Measurements from ENCODE around the gene EXOC7.

The EXOC7 gene

DNA sequence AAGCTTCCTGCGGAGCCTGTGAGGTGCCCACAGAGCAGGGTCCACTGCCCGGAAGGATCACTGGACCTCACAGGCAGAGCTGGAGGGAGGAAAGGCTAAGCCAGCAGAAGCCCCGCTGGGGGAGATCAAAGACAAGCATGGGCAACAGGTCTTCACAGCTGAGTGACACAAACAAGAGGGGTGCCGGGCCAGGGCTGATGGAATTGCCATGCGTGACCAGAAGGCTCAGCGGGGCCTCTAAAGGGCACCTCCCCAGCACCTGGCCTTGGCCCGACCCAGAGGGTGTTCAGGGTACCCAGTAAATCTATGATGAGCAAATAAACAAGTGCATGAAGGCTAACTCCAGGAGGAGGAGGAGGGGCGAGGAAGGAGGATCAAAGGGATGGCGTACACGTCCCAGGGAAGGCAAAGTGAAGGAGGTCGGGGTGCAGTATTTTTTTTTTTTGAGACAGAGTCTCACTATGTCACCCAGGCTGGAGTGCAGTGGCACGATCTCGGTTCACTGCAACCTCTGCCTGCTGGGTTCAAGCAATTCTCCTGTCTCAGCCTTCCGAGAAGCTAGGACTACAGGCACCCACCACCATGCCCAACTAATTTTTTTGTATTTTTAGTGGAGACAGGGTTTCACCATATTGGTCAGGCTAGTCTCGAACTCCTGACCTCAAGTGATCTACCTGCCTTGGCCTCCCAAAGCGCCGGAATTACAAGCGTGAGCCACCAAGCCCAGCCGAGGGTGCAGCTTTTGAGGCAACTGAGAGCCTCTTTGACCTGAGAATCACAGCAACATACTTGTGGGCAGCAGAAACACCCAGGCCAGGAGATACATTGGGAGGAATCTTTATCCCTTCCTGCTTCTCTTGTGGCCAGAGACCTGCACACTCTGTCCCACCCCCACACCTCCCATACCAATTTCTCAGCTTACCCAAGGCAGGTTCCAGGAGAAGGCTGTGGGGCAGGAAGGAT lies 16.1 kb upstream of the EXOC7 start:
- no peak for DNase-seq

DNA sequence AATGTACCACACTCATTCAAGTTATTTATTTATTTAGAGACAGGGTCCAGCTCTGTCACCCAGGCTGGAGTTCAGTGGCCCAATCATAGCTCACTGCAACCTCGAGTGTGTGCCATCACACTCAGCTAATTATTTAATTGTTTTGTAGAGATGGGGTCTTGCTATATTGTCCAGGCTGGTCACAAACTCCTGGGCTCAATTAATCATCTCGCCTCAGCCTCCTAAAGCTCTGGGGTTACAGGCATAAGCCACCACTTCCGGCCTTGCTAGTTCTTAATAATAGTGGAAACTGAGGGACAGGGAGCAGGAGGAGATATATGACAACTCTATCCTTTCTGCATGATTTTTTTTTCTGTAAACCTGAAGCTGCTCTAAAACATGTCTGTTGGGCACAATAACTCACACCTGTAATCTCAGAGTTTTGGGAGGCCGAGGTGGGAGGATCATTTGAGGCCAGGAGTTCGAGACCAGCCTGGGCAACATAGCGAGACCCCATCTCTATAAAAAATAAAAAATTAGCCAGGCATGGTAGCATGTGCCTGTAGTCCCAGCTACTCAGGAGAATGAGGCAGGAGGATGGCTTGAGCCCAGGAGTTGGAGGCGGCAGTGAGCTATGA lies 11.7 kb upstream of the EXOC7 start:
- no peak for DNase-seq

DNA sequence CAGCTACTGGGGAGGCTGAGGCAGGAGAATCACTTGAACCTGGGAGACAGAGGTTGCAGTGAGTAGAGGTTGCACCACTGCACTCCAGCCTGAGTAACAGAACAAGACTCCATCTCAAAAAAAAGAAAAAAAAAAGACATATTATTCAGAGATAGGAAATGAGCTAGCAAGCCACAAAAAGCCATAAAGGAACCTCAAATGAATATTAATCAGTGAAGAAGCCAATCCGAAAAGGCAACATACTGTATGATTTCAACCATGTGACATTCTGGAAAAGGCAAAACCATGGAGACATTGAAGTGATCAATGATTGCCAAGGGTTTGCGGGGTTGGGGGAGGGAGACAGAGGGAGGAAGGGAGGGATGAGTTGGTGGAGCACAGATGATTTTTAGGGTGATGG lies 8.4 kb upstream of the EXOC7 start:
- no peak for DNase-seq

DNA sequence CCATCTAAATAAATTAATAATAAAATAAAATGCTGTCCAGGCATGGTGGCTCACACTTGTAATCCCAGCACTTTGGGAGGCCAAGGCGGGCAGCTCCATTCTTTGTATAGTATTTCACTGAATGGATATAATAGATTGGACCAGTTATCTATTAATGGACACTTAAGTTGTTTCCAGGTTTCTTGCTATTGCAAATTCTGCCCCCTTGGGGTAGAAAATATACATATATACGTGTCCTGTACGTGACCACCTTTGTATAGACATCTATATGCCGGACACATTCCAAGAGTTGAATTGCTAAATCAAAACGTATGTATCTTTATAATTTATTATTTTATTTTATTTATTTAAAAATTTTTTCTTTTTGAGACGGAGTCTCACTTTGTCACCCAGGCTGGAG lies 3.9 kb upstream of the EXOC7 start:
- no peak for DNase-seq

DNA sequence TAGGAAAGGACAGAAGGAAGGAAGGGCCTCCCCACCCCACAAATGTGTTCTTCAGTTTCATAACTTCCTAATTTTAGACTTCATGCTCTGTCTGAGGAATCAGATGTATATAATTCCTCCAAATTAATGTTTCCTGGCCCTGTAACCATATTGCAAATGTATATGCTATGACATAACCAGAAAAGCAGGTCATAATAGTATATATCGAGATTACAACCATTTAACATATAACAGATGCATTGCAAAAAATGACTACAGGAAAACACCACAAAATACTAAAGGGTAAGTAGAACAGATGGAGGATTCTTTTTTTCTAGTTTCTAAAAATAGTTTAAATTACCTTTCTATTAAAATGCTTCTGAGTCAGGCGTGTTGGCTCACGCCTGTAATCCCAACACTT lies 3.1 kb upstream of the EXOC7 start:
- no peak for DNase-seq

DNA sequence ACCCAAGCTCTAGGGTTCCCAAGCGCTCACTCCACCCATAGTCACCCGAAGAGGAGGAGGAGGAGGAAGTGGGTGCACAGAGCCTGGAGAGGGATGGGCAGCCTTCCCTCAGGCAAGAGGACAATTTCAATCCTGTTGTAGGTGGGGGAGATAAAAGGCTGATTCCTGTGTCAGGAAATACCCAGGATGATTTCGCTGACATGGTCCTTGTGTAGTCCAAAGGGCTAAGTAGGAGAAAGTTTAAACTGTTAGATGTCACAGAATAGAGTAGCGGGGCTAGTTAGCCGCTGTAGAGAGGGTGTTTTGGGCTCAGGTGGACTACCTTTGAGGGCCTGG lies 1.3 kb upstream of the EXOC7 start:
- DNase-seq = no peak

DNA sequence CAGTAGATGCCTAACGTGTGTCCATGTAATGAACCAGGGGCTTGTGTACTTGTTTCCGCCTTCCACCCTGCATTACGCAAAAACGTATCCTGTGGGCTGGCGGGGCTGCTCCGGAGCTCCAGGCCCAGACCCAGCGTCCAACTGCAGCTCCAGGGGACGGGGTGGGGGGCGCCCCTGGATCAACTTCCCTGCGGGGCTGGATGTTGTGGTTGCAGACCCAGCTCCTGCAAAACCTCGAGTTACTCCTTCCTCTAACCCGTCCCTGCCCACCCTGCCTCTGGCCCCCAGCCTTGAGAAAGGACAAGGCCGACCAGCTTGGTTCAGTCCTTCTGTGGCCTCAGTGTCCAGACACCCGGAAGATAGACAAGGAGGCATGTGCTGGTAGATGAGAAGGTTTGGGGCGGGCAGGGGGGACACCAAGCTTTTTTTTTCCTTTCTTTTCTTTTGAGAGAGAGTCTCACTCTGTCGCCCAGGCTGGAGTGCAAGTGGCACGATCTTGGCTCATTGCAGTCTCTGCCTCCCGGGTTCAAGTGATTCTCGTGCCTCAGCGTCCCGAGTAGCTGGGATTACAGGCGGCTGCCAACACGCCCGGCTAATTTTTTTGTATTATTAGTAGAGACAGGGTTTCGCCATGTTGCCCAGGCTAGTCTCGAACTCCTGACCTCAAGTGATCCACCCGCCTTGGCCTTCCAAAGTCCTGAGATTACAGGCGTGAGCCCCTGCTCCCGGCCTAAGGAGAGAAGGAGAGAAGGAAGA lies 731 bp upstream of the EXOC7 start:
- no peak for DNase-seq

DNA sequence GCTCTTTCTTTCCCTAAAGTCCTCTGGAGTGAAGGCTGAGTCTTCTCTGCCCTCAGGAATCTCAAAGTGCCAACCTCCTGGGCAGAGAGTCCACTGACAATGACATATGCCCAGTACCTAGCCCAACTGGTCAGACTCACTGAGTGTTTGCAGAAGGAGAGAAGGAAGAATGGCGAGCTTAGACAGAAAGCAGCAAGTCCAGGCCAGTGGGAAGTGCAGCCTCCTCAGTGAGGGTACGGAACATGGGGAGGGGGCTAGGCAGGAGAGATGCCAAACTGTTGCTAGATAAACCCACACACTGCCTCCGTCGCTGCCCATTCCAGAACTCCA lies 678 bp downstream of the EXOC7 start:
- no peak for DNase-seq

DNA sequence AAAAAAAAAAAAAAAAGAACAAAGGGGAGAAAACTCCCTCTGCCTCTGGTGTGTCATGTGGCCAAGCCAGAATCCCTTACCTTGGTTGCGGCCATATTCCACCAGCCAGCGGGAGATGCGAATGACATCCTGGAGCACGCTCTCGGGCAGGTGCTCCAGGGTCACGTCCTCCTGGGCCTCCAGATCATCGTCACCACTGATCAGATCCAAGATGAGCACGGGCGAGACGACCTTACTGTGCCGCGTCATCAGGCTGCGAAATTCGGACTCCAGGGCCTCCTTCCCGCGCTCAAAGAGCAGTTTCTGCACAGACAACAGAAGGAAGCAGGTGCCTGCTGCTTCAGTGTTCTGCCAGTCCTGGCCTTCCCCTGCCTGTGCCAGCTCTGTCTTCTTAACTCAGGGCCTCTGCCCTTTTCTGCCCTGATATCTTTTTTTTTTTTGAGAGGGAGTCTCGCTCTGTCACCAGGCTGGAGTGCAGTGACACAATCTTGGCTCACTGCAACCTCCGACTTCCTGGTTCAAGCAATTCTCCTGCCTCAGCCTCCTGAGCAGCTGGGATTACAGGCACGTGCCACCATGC lies 5.8 kb downstream of the EXOC7 start:
- no peak for DNase-seq

DNA sequence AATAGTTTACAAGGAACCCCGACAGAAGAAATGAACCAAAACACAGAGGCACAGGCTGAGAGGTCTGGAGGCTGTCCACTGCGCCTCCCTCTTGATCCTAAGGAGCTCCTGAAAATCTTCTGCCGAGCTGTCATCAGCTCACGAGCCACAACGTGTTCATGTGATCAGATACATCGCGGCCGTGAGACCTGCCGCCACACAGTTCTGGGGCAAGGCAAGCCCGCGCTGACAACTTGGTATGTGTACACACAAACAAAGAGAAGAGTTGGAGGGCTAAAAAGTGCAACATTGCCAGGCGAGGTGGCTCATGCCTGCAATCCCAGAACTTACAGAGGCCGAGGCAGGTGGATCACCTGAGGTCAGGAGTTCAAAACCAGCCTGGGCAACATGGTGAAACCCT lies 7.6 kb downstream of the EXOC7 start:
- no peak for DNase-seq

DNA sequence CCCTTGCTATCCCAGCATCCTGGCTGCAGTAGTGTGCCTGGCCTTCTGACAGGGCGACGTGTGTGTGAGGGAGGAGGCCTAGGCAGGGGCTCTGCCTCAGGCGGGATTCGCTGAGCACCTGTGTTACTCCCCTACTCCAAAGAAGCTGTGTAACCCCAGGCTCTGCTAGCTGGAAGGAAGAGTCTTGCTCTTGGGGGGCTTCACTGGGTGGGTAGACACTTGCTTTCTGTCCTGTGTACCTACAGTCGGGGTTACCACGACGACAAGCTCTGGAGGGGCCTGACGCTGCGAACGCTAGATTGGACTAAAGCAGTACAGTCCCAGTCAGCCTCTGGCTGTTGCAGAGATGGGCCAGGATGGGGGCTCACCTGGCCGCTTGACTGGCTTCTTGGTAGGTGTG lies 9.5 kb downstream of the EXOC7 start:
- DNase-seq = no peak

DNA sequence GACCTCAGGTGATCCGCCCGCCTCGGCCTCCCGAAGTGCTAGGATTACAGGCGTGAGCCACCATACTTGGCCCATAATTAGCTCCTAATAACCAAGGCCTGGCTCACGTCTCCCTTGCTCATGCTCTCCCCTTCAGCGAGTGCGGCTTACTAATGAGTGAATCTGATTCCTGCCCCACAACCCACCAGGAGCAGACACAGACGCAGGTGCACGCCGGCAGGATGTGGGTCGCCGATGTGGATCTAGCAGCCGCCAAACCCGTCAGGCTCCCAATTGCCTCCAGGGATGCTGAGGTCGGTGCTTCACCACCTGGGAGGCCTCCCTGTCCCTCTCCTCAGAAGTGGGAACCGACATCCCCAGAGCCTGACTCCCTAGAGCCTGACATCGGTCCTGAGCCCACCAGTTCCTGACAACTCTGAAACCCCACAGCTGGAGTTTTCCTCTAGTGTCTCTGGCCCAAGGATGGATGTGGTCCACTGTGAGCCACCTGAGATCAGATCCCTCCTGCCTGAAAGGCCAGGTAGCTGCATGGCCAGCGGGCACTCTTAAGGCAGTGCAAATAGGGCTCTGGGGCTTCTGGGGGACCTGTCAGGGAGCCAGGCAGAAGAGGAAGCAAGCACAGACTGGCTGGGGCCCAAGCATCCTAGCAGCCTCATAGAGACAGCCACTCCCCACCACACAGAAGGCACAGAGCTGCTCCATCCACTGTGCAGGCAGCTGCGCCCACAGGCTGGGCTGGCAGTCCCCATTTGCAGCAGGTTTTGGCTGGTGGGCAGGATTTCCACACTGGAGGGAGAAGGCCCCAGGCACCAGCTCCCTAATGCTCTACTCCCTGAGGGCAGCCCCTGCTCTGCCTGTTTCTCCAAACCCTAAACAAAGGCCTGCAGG lies 10.8 kb downstream of the EXOC7 start:
- DNase-seq = no peak

DNA sequence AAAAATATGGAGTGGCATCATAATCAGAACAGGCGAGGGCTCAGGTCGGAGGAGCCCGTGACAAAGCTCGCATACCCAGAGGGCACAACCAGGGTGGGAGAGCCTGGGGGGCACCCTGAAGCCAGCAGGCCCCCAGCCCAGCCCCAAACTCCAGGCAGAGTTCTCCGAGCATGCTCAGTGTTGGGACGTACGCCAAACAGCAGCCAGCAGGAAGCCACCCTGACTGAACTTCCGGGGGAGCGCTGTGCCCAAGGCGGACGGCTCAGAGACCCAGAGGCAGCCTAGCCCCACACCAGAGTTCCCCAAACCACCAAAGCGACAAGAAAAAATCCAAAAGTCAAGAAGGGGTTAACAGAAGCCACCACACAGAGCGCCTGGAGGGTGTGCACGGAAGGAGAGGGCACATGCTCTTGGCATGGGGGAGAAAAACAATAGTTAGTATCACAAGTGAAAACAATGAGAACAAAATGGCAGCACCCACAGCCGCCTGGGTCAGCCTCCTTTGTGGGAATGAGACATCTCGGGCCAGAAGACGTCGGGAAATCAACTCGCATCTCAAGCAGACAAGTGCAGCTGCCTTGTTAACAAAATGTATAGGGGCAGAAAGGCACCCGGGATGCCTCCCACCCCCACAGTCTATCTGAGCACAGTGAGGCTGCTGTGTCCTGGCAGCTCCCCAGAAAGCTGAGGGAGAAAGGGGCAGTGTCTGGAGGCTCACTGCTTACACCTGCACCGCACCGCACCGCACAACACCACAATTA lies 11.9 kb downstream of the EXOC7 start:
- DNase-seq = no peak

DNA sequence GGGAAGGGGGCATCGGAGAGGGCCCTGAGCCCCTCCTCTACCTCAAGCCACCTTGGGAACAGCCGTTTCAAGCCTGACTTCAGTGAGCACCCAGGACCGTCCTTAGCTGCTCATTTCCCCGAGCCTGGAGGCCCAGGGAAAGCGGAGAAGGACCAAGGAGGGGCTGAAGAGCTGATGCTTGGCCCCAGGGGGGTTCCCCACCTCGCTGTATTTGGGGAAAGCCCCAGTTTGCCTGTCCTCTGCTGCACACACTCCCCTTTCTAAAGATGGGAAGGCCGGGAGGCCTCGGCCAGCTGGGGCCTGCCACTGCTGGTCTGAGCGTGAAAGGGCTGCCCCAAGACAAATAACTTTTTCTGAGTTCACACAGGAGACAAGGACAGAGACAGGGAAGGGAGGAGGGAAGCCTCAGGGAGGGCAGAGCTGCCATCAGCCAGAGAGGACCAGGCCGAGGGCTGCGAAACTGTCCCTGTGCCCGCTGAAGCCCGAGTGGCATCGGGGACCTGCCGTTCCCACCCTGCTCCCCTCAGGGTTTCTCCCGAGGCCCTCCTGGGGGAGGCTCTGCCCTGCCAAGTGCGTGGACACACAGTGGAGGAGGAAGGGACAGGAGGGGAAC lies 13.0 kb downstream of the EXOC7 start:
- no peak for DNase-seq

DNA sequence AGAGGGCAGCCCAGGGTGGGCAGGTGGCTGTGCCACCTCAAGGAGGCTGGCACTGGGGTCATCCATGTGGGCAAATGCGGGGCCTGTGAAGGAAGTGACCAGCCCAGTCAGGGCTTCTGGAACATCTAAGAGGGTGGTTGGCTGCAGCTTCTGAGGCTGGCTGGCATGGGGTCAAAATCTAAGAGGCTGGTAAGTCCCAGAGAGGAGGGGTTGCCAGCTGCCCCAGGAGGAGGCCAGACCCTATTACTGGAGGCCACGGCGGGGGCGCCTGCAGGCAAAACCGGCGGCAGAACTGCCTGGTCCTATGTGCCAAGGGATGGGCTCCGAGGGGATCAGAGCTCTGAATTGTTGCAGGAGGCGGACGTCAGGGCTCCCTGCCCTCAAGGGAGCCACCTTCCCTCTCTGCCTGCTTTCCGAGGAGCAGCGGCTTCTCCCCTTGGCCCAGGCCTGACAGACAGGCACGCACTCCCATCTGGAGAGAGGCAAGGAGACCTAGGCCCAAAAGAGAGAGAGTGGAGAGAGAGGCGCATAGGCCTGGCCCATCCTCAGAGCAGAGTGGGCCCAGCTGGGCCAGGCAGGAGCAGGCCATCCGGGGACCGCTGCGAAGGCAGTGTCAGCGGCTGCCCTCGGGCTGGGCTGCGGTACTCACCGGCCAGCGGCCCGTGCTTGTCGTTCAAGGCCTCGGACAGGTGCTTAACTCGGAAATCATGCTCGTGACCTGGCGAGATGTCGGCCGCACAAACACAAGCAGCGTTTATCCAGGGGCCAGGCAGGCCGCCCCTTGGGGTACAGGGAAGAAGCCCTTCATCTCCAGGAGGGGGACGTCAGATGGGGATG lies 13.7 kb downstream of the EXOC7 start:
- DNase-seq = no peak

DNA sequence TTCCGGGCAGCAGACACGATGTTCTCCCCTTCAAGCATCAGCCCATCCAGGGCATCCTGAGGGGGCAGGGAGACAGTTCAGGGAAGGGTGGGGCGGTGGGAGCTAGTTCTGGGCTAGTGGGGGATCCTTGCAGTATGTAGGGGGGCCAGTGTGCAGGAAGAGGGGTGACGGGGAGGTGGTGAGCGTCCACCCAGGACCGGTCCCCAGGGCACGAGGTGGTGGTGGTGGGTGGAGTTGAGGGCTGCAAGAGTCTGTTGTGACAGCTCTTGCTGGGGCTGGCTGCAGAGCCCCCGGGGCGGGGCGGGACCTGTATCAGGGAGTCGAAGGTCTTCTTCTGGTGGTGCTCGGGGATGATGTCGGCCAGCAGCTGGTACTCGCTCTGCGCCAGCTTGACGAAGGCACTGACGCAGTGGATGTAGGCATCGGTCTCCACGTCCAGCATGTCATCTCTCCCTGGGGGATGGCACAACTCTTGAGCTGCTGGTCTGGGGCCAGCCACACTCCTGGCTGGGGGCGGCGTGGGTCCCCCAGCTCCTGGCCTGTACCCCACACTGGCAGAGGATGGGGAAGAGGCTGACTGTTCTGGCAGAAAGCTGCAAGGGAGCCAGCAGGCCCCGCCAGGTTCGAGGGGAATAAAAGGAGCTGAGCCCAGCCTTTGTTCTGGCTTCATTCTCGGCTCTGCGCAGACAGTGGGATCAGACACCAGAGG lies 14.6 kb downstream of the EXOC7 start:
- no peak for DNase-seq

DNA sequence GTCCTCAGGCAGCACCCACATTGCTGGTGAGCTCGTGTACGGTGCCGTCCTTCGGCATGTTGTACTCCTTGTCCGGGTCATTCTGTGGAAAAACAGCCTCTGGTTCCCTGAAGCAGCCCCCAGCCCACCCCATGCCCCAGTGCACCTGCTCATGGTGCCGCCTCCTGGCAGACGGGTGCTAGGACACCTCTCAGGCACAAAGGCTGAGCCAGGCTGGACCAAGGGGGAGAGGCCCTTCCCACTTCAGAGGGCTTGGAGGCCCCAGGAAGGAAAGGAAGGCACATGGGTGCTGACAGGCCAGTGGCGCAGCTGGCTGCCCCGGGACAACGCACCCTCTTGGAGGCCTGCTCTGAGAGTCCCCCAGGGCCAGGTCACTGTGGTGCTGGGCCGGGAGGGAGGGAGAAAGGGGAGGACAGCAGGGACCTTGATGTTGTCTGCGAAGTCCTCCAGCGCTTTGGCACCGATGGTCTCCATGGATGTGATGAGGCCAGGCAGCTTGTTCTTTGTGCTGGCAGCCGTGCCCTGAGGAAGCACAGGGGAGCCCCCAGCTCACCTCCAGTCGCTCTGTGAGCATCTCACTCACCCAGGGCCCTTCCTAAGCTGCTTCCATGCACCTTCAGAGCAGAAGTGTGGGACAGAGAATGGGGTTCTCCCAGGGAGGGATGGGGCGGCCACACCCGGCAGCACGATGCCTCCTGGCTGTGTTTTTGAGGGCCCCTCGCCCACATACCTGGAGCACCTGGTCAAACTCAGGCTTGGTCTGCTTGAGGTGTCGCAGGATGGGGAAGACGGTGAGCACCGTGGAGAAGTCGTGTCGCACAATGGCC lies 15.3 kb downstream of the EXOC7 start:
- DNase-seq = no peak

DNA sequence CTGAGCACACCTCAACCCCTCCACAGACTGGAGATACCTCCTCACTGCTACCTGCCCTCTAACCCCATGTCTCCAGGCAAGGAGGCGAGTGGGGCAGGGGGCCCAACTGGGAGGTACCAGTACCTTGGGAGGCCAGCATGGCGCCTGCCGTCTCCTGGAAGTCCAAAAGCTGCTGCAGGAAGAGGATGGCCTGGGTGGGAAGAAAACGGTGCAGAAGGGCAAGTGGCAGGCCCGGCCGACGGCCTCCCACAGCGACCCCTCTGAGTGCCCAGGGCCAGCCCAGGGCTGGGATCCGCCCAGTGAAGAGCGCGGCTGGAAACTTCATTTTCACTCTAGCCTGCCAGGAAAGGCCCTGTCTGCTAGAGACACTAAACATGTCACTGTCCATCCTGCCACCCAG lies 16.1 kb downstream of the EXOC7 start:
- DNase-seq = no peak

DNA sequence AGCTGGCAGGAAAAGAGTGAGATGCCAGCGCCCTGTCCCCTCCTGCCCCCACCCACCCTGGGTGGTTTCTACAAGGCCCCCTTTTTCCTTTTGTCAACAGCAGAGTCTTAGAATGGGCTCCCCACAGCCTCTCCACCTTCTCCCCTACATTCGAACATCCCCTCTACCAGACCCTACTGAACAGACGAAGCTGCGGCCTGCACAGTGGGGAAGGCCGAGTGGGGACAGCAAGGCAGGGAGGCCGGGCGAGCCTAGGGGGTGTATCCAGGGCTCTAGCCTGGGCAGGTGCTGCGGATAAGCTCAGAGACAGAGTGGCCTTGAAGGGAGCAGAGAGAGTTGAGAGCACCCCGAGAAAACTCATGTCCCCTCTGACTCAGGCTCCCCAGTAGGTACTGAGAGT lies 17.2 kb downstream of the EXOC7 start:
- no peak for DNase-seq
